HEK293T (cell line): Measurements from ENCODE around the gene TBC1D24.

Source experiments
- CTCF ChIA-PET: fragments of 350-600 bp; formaldehyde crosslinking; extraction: SDS; loops from one replicate; lab custom pipeline; 2021; ENCODE audit warnings: antibody characterized with exemption, inconsistent platforms; lab: Yijun Ruan, JAX
- POLR2A ChIA-PET: fragments of 350-600 bp; formaldehyde crosslinking; extraction: SDS; loops from one replicate; lab custom pipeline; 2020; ENCODE audit warnings: antibody characterized with exemption, inconsistent platforms; lab: Yijun Ruan, JAX
- DNase-seq: peaks from one replicate; pipeline ENCODE4 v3.0.0; 2012; ENCODE audit warnings: mixed read lengths; ENCODE audit errors: extremely low spot score
- ARNT ChIP-seq: fragments of 450-650 bp; IDR thresholded peaks from 2 replicates; pipeline ENCODE4 v1.6.1; 2017; ENCODE audit warnings: mild to moderate bottlenecking
- BHLHE40 ChIP-seq: fragments of 450-650 bp; IDR thresholded peaks from 2 replicates; pipeline ENCODE4 v1.6.1; 2016; ENCODE audit warnings: mild to moderate bottlenecking, moderate library complexity, borderline replicate concordance
- CTBP1 ChIP-seq: fragments of 450-650 bp; IDR thresholded peaks from 2 replicates; pipeline ENCODE4 v1.6.1; 2016; ENCODE audit warnings: borderline replicate concordance
- ELF4 ChIP-seq: fragments of 450-650 bp; IDR thresholded peaks from 2 replicates; pipeline ENCODE4 v1.6.1; 2017; ENCODE audit warnings: antibody characterized with exemption
- FOXA1 ChIP-seq: fragments of 450-650 bp; IDR thresholded peaks from 2 replicates; pipeline ENCODE4 v1.6.1; 2016; ENCODE audit warnings: mild to moderate bottlenecking
- FOXK2 ChIP-seq: fragments of 450-650 bp; IDR thresholded peaks from 2 replicates; pipeline ENCODE4 v1.6.1; 2016; ENCODE audit warnings: mild to moderate bottlenecking
- FOXM1 ChIP-seq: fragments of 450-650 bp; IDR thresholded peaks from 2 replicates; pipeline ENCODE4 v1.6.1; 2017; ENCODE audit warnings: mild to moderate bottlenecking, borderline replicate concordance
- HDGF ChIP-seq: fragments of 450-650 bp; IDR thresholded peaks from 2 replicates; pipeline ENCODE4 v1.6.1; 2017; ENCODE audit warnings: antibody characterized with exemption, borderline replicate concordance
- L3MBTL2 ChIP-seq: fragments of 450-650 bp; conservative IDR thresholded peaks from 2 replicates; pipeline ENCODE4 v1.6.1; 2016; ENCODE audit warnings: mild to moderate bottlenecking
- LEF1 ChIP-seq: fragments of 450-650 bp; IDR thresholded peaks from 2 replicates; pipeline ENCODE4 v1.6.1; 2017; ENCODE audit warnings: mild to moderate bottlenecking, borderline replicate concordance
- NFRKB ChIP-seq: fragments of 450-650 bp; IDR thresholded peaks from 2 replicates; pipeline ENCODE4 v1.6.1; 2016; ENCODE audit warnings: mild to moderate bottlenecking, moderate library complexity
- SP1 ChIP-seq: fragments of 450-650 bp; IDR thresholded peaks from 2 replicates; pipeline ENCODE4 v1.6.1; 2017
- SUZ12 ChIP-seq: fragments of 450-650 bp; IDR thresholded peaks from 2 replicates; pipeline ENCODE4 v1.6.1; 2016; ENCODE audit warnings: mild to moderate bottlenecking
- TARDBP ChIP-seq: fragments of 450-650 bp; IDR thresholded peaks from 2 replicates; pipeline ENCODE4 v1.6.1; 2016
- ZNF384 ChIP-seq: fragments of 450-650 bp; IDR thresholded peaks from 2 replicates; pipeline ENCODE4 v1.6.1; 2016
- TF ChIP-seq, protein P1 (sequence below): fragments of 450-650 bp; IDR thresholded peaks from 2 replicates; pipeline ENCODE4 v1.6.1; 2016

The TBC1D24 gene

DNA sequence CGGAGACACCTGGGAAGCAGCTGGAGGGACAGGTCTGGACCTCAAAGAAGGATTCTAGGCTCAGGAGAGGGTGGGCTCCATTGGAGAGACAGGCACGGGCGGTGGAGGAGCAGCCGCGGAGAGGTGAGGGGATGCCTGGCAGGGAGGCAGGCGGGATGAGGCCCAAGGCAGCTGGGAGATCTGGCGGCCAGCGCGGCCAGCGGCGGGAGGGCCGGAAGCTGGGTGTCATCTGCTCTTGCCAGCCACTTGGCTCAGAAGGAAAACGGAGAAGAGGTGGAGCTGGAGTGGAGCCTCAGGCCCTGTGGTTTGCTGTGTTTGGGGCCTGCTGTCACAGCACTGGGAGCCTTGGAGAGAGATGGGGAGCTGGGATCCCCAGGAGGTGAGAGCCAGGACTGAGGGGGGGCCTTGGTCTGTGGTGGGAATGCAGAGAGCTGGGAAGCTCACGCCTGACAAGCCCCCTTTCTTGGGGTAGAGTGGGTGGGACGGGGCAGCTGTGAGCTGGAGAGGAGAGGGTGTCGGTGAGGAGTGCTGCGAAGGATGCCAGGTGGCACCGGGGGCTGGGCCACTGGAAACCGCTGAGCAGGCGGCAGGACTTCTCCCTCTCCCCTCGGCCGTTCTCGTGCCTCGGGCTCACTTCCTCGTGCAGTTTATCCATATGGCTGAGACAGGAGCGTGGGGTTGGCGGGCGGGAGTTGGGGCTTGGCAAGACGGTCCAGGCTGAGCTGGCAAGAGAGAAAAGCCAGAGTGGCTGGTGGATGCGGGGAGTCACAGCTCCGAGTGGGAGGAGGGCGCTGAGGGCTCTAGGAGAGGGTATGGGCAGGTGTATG, 8.0 kb downstream of the TBC1D24 start:
- no peak for DNase-seq
- ChIA-PET CTCF (interaction anchor here (0.9 kb wide), 1 partner anchor 19 kb away, joined by 6 read pairs; no protein-coding TSS in a partner anchor), POLR2A (interaction anchor here (1.5 kb wide), 1 partner anchor 14 kb away, joined by 5 read pairs; no protein-coding TSS in a partner anchor)
- TF ChIP-seq HDGF (no peak), TARDBP (no peak), LEF1 (no peak), L3MBTL2 (no peak), FOXK2 (no peak), ELF4 (no peak), ARNT (no peak), FOXM1 (no peak), ZNF384 (no peak), FOXA1 (no peak), SP1 (no peak), CTBP1 (no peak), SUZ12 (no peak), NFRKB (no peak), BHLHE40 (no peak)
- TF ChIP-seq, protein P1, sequence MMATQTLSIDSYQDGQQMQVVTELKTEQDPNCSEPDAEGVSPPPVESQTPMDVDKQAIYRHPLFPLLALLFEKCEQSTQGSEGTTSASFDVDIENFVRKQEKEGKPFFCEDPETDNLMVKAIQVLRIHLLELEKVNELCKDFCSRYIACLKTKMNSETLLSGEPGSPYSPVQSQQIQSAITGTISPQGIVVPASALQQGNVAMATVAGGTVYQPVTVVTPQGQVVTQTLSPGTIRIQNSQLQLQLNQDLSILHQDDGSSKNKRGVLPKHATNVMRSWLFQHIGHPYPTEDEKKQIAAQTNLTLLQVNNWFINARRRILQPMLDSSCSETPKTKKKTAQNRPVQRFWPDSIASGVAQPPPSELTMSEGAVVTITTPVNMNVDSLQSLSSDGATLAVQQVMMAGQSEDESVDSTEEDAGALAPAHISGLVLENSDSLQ = no peak

DNA sequence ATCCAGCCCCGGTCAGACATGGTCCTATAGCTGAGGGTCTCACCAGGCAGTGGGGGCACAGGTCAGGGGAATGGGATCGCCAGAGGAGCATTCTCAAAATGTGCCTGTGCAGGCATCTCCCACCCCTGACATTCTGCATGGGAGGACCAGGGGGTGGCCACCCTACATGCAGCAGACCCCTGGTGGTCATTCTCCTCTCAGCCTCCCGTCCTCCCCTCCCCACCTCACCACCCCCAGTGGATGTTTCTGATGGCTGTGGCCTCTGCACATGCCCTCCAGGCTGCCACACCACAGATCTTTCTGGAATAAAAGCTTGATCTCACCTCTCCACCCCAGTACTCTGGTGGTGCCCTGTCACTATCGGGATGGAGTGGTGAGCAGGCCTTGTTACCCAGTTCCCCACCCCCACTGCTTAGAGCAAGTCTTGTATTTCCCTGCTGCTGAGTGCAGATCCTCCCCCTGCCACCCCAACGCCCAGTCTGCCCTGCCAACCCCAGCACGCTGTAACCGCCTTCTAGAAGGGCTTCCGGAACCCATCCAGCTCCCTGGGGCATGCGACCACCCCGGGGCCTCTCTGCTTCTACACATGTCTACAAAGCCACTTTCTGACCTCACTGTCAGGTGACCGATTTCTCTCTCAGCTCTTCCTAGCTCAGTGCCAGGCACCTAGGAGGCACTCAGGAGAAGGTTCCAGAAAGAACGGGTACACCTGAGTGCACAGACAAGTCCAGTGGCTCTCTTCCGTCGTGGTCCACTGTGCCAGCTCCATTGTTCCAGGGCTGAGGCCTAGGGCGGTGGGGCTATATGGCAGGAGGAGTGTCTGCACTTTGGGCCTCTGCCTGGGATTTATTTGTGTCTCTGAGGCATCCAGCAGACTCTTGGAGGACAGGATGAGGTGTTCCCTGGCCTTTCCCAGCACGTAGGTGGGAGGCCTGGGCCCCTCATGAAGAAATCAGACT, 9.3 kb downstream of the TBC1D24 start:
- TF ChIP-seq FOXM1 = no peak
- ChIA-PET POLR2A (interaction anchor here (1.0 to 1.3 kb wide), 2 partner anchors 13 to 17 kb away, joined by 3 read pairs; partner anchors contain the start of gene NTN3), CTCF (interaction anchor here (1.0 kb wide), 1 partner anchor 17 kb away, joined by 3 read pairs; no protein-coding TSS in a partner anchor)
- no peak for DNase-seq

DNA sequence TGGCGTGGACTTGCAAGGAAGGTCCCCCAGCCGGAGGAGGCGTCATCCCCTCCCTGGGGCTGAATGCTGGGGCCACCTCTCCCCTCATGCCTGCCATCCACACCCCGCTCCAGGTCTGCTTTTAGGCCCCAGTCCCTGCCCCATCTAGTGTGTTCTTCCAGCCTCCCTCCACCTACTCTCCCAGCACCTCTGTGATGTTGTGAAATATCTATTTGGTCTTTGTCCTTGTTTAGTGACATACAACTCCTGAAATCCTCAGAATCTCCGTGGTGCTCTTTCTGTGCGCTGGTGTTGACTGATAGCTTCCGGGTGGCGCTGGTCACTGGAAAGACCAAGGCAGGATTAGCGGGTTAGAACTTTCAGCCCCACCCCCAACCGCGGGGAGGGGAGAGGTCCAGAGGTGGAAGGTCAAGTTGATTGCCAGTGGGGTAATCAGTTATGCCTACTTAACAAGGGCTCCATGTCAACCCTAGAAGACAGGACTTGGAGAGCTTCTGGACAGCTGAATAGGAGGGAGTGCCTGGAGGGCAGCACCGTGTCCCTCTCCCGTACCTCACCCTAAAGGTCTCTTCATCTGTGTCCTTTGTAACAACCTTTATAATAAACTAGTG, 10.1 kb downstream of the TBC1D24 start:
- DNase-seq = no peak
- TF ChIP-seq, protein P1 = no peak
- no peak for TF ChIP-seq HDGF
- TF ChIP-seq BHLHE40 = no peak
- CTCF ChIA-PET = no interaction called here
- POLR2A ChIA-PET = interaction anchor here (1.0 to 1.3 kb wide), 2 partner anchors 14 to 18 kb away, joined by 3 read pairs; partner anchors contain the start of gene NTN3

DNA sequence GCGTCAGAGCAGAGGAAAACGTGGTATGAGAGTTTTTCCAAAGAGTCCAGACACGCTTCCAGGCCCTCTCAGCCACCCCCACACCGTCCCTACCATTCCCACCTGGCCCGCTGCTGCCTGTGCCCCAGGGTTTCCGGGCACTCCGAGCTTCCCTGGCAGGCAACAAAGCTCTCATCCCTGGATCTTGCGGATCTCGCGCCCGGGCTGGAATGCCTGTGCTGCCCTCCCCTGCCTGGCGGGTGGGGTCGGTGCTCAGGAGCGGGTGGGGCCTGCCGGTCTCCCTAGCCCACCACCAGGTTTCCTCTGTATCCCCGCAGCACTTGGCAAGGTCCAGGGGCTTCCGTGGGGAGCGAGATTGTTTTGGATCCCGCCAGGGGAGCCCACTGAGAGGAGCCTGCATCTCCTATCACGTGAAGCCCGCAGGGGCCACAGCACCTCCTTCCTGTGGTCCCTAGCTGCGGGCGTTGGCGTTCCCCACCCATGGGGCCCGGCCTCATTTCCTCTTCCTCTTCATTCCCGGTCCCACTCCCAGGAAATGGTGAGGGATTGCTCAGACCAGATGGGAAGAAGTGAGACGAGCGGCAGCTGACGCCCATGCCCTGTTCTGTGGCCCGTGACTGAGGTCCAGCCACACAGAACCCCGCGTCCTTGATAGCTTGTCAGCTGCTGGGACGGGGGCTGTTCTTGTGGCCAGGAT, 11.0 kb downstream of the TBC1D24 start:
- no peak for DNase-seq
- TF ChIP-seq ELF4 (no peak), SUZ12 (no peak), FOXA1 (no peak), ZNF384 (no peak), CTBP1 (no peak), FOXK2 (no peak), NFRKB (no peak), HDGF (no peak), FOXM1 (no peak), ARNT (no peak), TARDBP (no peak), L3MBTL2 (no peak), LEF1 (no peak), SP1 (no peak)
- CTCF ChIA-PET = no interaction called here
- POLR2A ChIA-PET = interaction anchor here (1.0 kb wide), 1 partner anchor 8 kb away, joined by 5 read pairs; no protein-coding TSS in a partner anchor

DNA sequence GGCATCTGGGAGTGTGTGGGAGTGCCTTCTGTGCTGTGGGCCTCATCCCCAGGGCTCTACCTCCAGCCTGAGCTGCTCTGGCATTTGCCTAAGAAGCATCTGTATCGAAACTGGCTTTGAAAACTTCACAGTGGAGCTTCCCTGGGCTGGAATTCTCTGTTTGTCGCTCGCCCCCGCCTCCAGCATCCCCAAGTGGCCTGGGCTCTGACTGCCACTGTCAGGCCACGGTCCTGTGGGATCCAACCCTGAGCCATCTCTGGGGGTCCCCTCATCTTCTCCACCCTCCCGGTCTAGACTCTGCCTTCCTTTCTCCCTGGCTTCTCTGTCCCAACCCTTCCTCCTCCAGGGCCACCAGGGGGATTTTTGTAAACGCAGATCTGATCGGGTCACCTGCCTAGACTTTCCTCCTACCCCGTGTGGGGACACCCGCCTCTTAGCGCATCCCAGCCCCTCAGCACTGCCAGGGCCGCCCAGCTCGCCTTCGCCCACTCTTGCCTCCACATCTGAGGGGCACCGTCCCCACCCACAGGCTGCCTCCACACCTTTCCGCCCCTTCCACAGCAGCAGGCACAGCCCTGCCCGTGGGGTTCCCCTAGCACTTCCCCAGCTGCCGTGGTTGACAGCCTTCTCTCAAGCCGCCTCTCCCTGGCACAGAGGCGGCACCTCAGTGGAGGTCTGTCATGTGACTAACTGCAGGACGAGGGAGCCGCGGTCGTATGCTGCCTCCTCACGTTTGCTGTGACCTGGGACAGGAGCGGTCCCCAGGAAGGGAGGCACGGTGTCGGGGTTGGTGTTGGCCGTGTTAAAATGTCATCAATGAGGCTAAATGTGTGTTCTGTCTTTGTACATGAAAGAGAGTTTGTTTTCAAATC, 12.0 kb downstream of the TBC1D24 start:
- ChIA-PET CTCF (no interaction called here), POLR2A (interaction anchor here (1.0 to 2.1 kb wide), 2 partner anchors 9 to 12 kb away, joined by 5 to 7 read pairs; partner anchors contain the start of gene TBC1D24)
- DNase-seq = no peak
- no peak for TF ChIP-seq CTBP1
- no peak for TF ChIP-seq ELF4
- TF ChIP-seq L3MBTL2 = no peak
- no peak for TF ChIP-seq HDGF
- no peak for TF ChIP-seq ARNT
- no peak for TF ChIP-seq SUZ12
- no peak for TF ChIP-seq NFRKB
